H9 (cell line): ENCODE measurements around the gene RCAN3. TPM values are rescaled to one million over a fixed set of nuclear protein-coding genes. Genes with fewer than 3 reads are reported as not detected.
A peak's percentile ranks its signal among the peaks of the same experiment; 100 is the strongest.

ENCODE experiments used
- DNase-seq: peaks from one replicate; pipeline ENCODE4 v3.0.0-alpha.2; 2017
- H2AFZ ChIP-seq: one replicate; pipeline ENCODE4 v1.6.1; 2013; ENCODE audit warnings: mild to moderate bottlenecking, low read length, control low read depth, moderate library complexity
- H2AK5ac ChIP-seq: 2 replicates; pipeline ENCODE4 v1.6.1; 2013; ENCODE audit warnings: low read length, control low read depth, mixed read lengths; ENCODE audit not compliant: insufficient read length
- H2BK120ac ChIP-seq: one replicate; pipeline ENCODE4 v1.6.1; 2013; ENCODE audit warnings: low read depth, mild to moderate bottlenecking, low read length, control low read depth, inconsistent platforms; ENCODE audit not compliant: poor library complexity, severe bottlenecking
- H2BK12ac ChIP-seq: 2 replicates; pipeline ENCODE4 v1.6.1; 2013; ENCODE audit warnings: low read length, control low read depth, mixed read lengths, low read depth; ENCODE audit not compliant: insufficient read length
- H2BK15ac ChIP-seq: 2 replicates; pipeline ENCODE4 v1.6.1; 2013; ENCODE audit warnings: low read depth, low read length, control low read depth
- H2BK20ac ChIP-seq: one replicate; pipeline ENCODE4 v1.6.1; 2013; ENCODE audit warnings: low read depth, mild to moderate bottlenecking, low read length, control low read depth, inconsistent platforms; ENCODE audit not compliant: poor library complexity, severe bottlenecking
- H2BK5ac ChIP-seq: 2 replicates; pipeline ENCODE4 v1.6.1; 2013; ENCODE audit warnings: low read length, control low read depth, mixed read lengths; ENCODE audit not compliant: insufficient read length
- H3K14ac ChIP-seq: 2 replicates; pipeline ENCODE4 v1.6.1; 2013; ENCODE audit warnings: low read length, control low read depth; ENCODE audit not compliant: insufficient read depth
- H3K18ac ChIP-seq: 2 replicates; pipeline ENCODE4 v1.6.1; 2013; ENCODE audit warnings: low read depth, mild to moderate bottlenecking, mixed read lengths, low read length, control low read depth; ENCODE audit not compliant: insufficient read length
- H3K23ac ChIP-seq: 2 replicates; pipeline ENCODE4 v1.6.1; 2013; ENCODE audit warnings: low read length, control low read depth, mixed read lengths, low read depth; ENCODE audit not compliant: insufficient read length
- H3K23me2 ChIP-seq: 2 replicates; pipeline ENCODE4 v1.6.1; 2013; ENCODE audit warnings: low read depth, mild to moderate bottlenecking, mixed read lengths, low read length, control low read depth; ENCODE audit not compliant: insufficient read length, poor library complexity, severe bottlenecking
- H3K27ac ChIP-seq: 2 replicates; pipeline ENCODE4 v1.5.1; 2013; ENCODE audit warnings: low read length, control low read depth, mixed read lengths, low read depth; ENCODE audit not compliant: insufficient read length
- H3K27me3 ChIP-seq: 2 replicates; pipeline ENCODE4 v1.6.1; 2013; ENCODE audit warnings: low read length, control low read depth, inconsistent platforms; ENCODE audit not compliant: insufficient read depth
- H3K4ac ChIP-seq: 2 replicates; pipeline ENCODE4 v1.6.1; 2013; ENCODE audit warnings: low read depth, mild to moderate bottlenecking, control low read depth, inconsistent platforms, low read length, moderate library complexity
- H3K4me1 ChIP-seq: 2 replicates; pipeline ENCODE4 v1.6.1; 2013; ENCODE audit warnings: low read length, control low read depth, inconsistent platforms; ENCODE audit not compliant: insufficient read depth
- H3K4me2 ChIP-seq: 2 replicates; pipeline ENCODE4 v1.6.1; 2013; ENCODE audit warnings: low read length, control low read depth, mixed read lengths; ENCODE audit not compliant: insufficient read length, insufficient read depth
- H3K56ac ChIP-seq: 2 replicates; pipeline ENCODE4 v1.6.1; 2013; ENCODE audit warnings: low read depth, mild to moderate bottlenecking, mixed read lengths, low read length, control low read depth; ENCODE audit not compliant: insufficient read length
- H3K79me1 ChIP-seq: 2 replicates; pipeline ENCODE4 v1.6.1; 2013; ENCODE audit warnings: low read depth, mild to moderate bottlenecking, moderate library complexity, low read length, control low read depth, inconsistent platforms; ENCODE audit not compliant: insufficient read depth, poor library complexity, severe bottlenecking
- H3K79me2 ChIP-seq: 2 replicates; pipeline ENCODE4 v1.6.1; 2013; ENCODE audit warnings: low read length, control low read depth, inconsistent platforms; ENCODE audit not compliant: insufficient read depth
- H3K9ac ChIP-seq: 2 replicates; pipeline ENCODE4 v1.6.1; 2013; ENCODE audit warnings: low read length, control low read depth, mixed read lengths; ENCODE audit not compliant: insufficient read length; ENCODE audit errors: extremely low read depth
- H3K9me3 ChIP-seq: one replicate; pipeline ENCODE4 v1.6.1; 2013; ENCODE audit warnings: low read depth, low read length, inconsistent platforms; ENCODE audit not compliant: control insufficient read depth
- H3T11ph ChIP-seq: one replicate; pipeline ENCODE4 v1.6.1; 2013; ENCODE audit warnings: mild to moderate bottlenecking, low read length, control low read depth, inconsistent platforms
- H4K20me1 ChIP-seq: one replicate; pipeline ENCODE4 v1.6.1; 2013; ENCODE audit not compliant: control insufficient read depth, insufficient read length, insufficient read depth
- H4K5ac ChIP-seq: 2 replicates; pipeline ENCODE4 v1.6.1; 2013; ENCODE audit warnings: low read depth, mild to moderate bottlenecking, mixed read lengths, low read length, control low read depth; ENCODE audit not compliant: insufficient read length
- H4K8ac ChIP-seq: replicated peaks from 2 replicates; pipeline ENCODE4 v1.6.1; 2013; ENCODE audit warnings: low read length, control low read depth, mixed read lengths, low read depth; ENCODE audit not compliant: insufficient read length
- H4K91ac ChIP-seq: 2 replicates; pipeline ENCODE4 v1.6.1; 2013; ENCODE audit warnings: low read depth, mild to moderate bottlenecking, moderate library complexity, mixed read lengths, low read length, control low read depth; ENCODE audit not compliant: insufficient read length
- H3K27ac Mint-ChIP-seq, 3 experiments: 2 replicates in 2 of 3; 3 replicates in 1 of 3; pipeline ENCODE4 v1.8.0; 2020 to 2021; ENCODE audit warnings: mixed read lengths in 3 of 3, mild to moderate bottlenecking in 1 of 3, moderate library complexity in 1 of 3
- H3K27me3 Mint-ChIP-seq: 2 replicates; pipeline ENCODE4 v1.8.0; 2021; ENCODE audit warnings: low read depth, mild to moderate bottlenecking, moderate library complexity, mixed read lengths
- H3K36me3 Mint-ChIP-seq, 3 experiments: 2 replicates in 2 of 3; 3 replicates in 1 of 3; pipeline ENCODE4 v1.8.0; 2020 to 2021; ENCODE audit warnings: low read depth in 3 of 3, mixed read lengths in 3 of 3; ENCODE audit not compliant: insufficient read depth in 1 of 3
- H3K4me1 Mint-ChIP-seq, 2 experiments: 2 replicates each; pipeline ENCODE4 v1.8.0; 2020; ENCODE audit warnings: mixed read lengths in 2 of 2
- H3K4me3 Mint-ChIP-seq, 2 experiments: 2 replicates in 1 of 2; 3 replicates in 1 of 2; pipeline ENCODE4 v1.8.0; 2020 to 2021; ENCODE audit warnings: mild to moderate bottlenecking in 2 of 2, mixed read lengths in 2 of 2, moderate library complexity in 1 of 2
- H3K9me3 Mint-ChIP-seq, 2 experiments: 2 replicates in 1 of 2; 3 replicates in 1 of 2; pipeline ENCODE4 v1.8.0; 2020; ENCODE audit warnings: mild to moderate bottlenecking in 2 of 2, mixed read lengths in 2 of 2, moderate library complexity in 1 of 2
- WGBS: extraction: QIAGEN DNeasy Blood & Tissue Kit; methylation state at CpG from one replicate; pipeline ENCODE4 v1.1.7; 2013; ENCODE audit warnings: missing lambda C conversion rate, low lambda C conversion rate, mixed read lengths; ENCODE audit not compliant: insufficient read length; ENCODE audit errors: extremely low coverage; 5-methylcytosine and 5-hydroxymethylcytosine counted together
- total RNA-seq: library from RNA; stranded (reverse); gene quantifications from 2 replicates; pipeline ENCODE4 v1.2.1, GENCODE V29; 2021
- TF ChIP-seq, protein P1 (sequence below): fragments of 200-600 bp; sonication (generic); conservative IDR thresholded peaks from 3 replicates; pipeline ENCODE4 v1.8.0; 2021; ENCODE audit warnings: antibody characterized with exemption, mild to moderate bottlenecking

Gene RCAN3
- total RNA-seq, 1 experiment from 2014 or later: 13.0 TPM

DNA sequence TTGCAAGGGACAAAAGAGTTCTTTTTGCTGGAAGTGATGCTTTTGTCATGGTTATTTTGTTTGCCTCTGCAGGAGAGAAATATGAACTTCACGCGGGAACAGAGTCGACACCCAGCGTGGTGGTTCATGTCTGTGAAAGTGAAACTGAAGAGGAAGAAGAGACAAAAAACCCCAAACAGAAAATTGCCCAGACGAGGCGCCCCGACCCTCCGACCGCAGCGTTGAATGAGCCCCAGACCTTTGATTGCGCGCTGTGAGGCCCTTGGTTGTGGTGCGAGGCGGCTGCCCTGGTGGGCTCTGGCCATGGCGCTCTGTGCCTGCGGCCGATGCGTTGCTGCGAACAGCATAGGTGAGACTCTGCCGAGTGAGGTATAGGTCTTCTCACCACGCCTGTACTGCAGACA, 32.4 kb downstream of the RCAN3 start:
- Histone ChIP-seq H4K8ac (no peak overlapping the region), H3K4ac (no peak overlapping the region), H3K9me3 (no peaks in the 10 kb centered on the region), H3T11ph (no peak overlapping the region), H3K14ac (no peak overlapping the region), H2BK120ac (no peak overlapping the region), H4K91ac (no peak overlapping the region), H3K79me2 (no peaks in the 10 kb centered on the region), H3K27ac (no peak overlapping the region), H4K5ac (no peak overlapping the region), H2AFZ (no peak overlapping the region), H3K23ac (no peak overlapping the region), H3K79me1 (no peaks in the 10 kb centered on the region), H3K23me2 (no peaks in the 10 kb centered on the region), H3K56ac (no peak overlapping the region), H4K20me1 (no peaks in the 10 kb centered on the region), H2AK5ac (no peak overlapping the region), H3K18ac (no peak overlapping the region), H3K4me2 (no peak overlapping the region), H2BK20ac (no peak overlapping the region), H2BK15ac (no peak overlapping the region), H3K4me1 (no peaks in the 10 kb centered on the region; the same call in 1 of the 2 replicates), H2BK12ac (no peak overlapping the region), H3K27me3 (no peaks in the 10 kb centered on the region), H2BK5ac (no peak overlapping the region), H3K9ac (no peak overlapping the region)
- no peaks in the 10 kb centered on the region for H3K27me3 Mint-ChIP-seq
- H3K9me3 Mint-ChIP-seq: no peaks in the 10 kb centered on the region; a peak in 1 of 5 replicates
- TF ChIP-seq, protein P1, sequence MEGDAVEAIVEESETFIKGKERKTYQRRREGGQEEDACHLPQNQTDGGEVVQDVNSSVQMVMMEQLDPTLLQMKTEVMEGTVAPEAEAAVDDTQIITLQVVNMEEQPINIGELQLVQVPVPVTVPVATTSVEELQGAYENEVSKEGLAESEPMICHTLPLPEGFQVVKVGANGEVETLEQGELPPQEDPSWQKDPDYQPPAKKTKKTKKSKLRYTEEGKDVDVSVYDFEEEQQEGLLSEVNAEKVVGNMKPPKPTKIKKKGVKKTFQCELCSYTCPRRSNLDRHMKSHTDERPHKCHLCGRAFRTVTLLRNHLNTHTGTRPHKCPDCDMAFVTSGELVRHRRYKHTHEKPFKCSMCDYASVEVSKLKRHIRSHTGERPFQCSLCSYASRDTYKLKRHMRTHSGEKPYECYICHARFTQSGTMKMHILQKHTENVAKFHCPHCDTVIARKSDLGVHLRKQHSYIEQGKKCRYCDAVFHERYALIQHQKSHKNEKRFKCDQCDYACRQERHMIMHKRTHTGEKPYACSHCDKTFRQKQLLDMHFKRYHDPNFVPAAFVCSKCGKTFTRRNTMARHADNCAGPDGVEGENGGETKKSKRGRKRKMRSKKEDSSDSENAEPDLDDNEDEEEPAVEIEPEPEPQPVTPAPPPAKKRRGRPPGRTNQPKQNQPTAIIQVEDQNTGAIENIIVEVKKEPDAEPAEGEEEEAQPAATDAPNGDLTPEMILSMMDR: no peak
- DNase-seq: no peak
- H3K4me3 Mint-ChIP-seq: no peak overlapping the region
- H3K4me1 Mint-ChIP-seq: peaks cover 13 to 22% of the 10 kb centered on the region in 2 experiments
- peaks cover 4 to 46% (median 15%) of the 10 kb centered on the region in 3 experiments; a peak in 6 of 7 replicates for H3K36me3 Mint-ChIP-seq
- no CpG with 5 or more reads among the region's 21 CpGs for WGBS
- H3K27ac Mint-ChIP-seq: peak overlapping the region; percentile 21 to 56 (median 48); a peak in 3 of 7 replicates
